Thoracic aorta (tissue), 2 donors: ENCODE measurements around the gene COG5. TPM values are rescaled to one million over a fixed set of nuclear protein-coding genes. Genes with fewer than 3 reads are reported as not detected.

Source experiments
- ATAC-seq: fragments of 150-250 bp; one replicate; pipeline ENCODE4 v1.8.0; 2017; ENCODE audit warnings: low read depth; ENCODE audit not compliant: insufficient number of reproducible peaks, low FRiP score
- DNase-seq: peaks from one replicate; pipeline ENCODE4 v3.0.0-alpha.2; 2020; ENCODE audit warnings: low spot score
- H3K27ac ChIP-seq, 2 donors: fragments of 200-600 bp; sonication (generic); 1 replicate in 1 of 2; 2 replicates in 1 of 2; pipeline ENCODE4 v1.5.1; 2016; ENCODE audit warnings: mild to moderate bottlenecking in 2 of 2, moderate library complexity in 2 of 2
- H3K27me3 ChIP-seq: fragments of 200-600 bp; sonication (generic); replicated peaks from 2 replicates; pipeline ENCODE4 v1.6.0; 2016; ENCODE audit warnings: mild to moderate bottlenecking; ENCODE audit not compliant: insufficient read depth
- H3K36me3 ChIP-seq: fragments of 200-600 bp; sonication (generic); one replicate; pipeline ENCODE4 v1.5.1; 2016
- H3K4me1 ChIP-seq, 2 donors: fragments of 200-600 bp; sonication (generic); 1 replicate in 1 of 2; 2 replicates in 1 of 2; pipeline versions ENCODE4 v1.5.1 to v1.6.0; 2016; ENCODE audit warnings: low read depth in 2 of 2, mild to moderate bottlenecking in 1 of 2; ENCODE audit not compliant: control insufficient read depth in 1 of 2
- H3K4me3 ChIP-seq: fragments of 200-600 bp; sonication (generic); 2 replicates; pipeline ENCODE4 v1.5.1; 2016; ENCODE audit warnings: mild to moderate bottlenecking
- H3K9me3 ChIP-seq: fragments of 200-600 bp; sonication (generic); 2 replicates; pipeline ENCODE4 v1.5.1; 2016
- CTCF ChIP-seq: fragments of 200-600 bp; sonication (generic); IDR thresholded peaks from one replicate; pipeline ENCODE4 v1.5.1; 2019; ENCODE audit warnings: antibody characterized with exemption
- total RNA-seq, 2 donors: library from RNA; depleted of rRNA; stranded (reverse); fragments of >200 nt; gene quantifications; one replicate each; pipeline versions ENCODE4 v1.1.0 to v1.2.3, GENCODE V29; 2016

The COG5 gene
- total RNA-seq, 2 donors from 2014 or later: 52.5 to 72.4 TPM

- ATAC-seq (no peak), DNase-seq (no peak)
- H3K4me3 ChIP-seq: no peak overlapping the region
Observed at GRCh38 chr7:107233981-107234380, 329.7 kb downstream of the COG5 start.

DNA sequence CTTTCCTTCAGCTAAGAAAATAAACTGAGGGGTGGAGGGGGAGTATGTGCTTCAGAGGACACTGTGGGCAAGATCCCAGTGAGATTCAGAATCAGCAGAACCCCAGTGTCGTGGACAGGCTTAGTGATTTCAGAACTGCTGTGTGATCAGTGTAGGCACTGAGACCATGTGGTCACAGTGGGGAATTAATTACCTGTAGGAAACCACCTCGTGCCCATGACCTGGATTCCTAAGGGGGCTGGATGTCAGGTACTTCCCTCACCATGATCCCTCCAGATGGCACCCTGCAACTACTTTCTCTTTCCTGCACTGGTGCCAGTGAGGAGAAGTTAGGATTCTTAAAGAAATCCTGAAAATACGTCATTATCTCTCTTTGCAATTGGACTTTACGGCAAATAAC lies 330.5 kb downstream of the COG5 start:
- H3K36me3 ChIP-seq: no peaks in the 10 kb centered on the region
- no peak for TF ChIP-seq CTCF
- no peak overlapping the region for H3K27ac ChIP-seq
- H3K9me3 ChIP-seq: no peaks in the 10 kb centered on the region
- no peaks in the 10 kb centered on the region for H3K4me1 ChIP-seq
- no peaks in the 10 kb centered on the region for H3K27me3 ChIP-seq
- ATAC-seq (no peak), DNase-seq (no peak)
- H3K4me3 ChIP-seq: no peak overlapping the region

More at GRCh38 chr7:107233981-107234380, 329.7 kb downstream of the COG5 start:
- H3K36me3 ChIP-seq: no peaks in the 10 kb centered on the region
- H3K27me3 ChIP-seq: no peaks in the 10 kb centered on the region
- no peak for TF ChIP-seq CTCF
- no peak overlapping the region for H3K27ac ChIP-seq
- no peaks in the 10 kb centered on the region for H3K9me3 ChIP-seq
- H3K4me1 ChIP-seq: no peaks in the 10 kb centered on the region

DNA sequence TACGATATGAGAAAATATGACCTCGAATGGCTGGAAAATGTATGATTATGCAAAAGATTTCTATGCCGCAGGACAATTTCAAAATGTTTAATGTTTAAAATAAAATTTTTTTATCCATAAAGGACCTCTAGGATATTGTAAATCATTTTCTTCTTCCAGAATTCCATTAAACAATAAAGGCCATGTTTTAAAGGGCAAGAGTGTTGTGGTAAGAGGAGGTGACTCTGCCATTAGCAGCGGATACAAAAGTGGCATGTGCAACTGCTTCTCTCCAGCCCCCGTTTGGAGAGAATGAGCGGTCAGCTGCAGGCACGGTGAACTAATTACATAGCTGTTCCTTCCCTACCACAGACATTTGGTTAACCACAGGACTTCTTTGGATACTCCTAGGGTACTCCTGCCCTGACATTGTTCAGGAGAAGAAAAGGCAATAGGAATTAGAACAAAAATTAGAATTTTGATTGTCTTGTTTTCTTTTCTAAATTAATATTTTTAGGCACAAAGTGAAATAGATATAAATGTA lies 331.1 kb downstream of the COG5 start:
- no peak for DNase-seq
- no peaks in the 10 kb centered on the region for H3K27me3 ChIP-seq
- H3K4me1 ChIP-seq: no peaks in the 10 kb centered on the region
- no peak overlapping the region for H3K4me3 ChIP-seq
- no peak for ATAC-seq
- no peaks in the 10 kb centered on the region for H3K9me3 ChIP-seq
- H3K27ac ChIP-seq: no peak overlapping the region
- no peak for TF ChIP-seq CTCF
- no peaks in the 10 kb centered on the region for H3K36me3 ChIP-seq

GRCh38 chr7:107230334-107230733 lies 333.4 kb downstream of the COG5 start:
- ATAC-seq (no peak), DNase-seq (no peak)
- no peaks in the 10 kb centered on the region for H3K4me1 ChIP-seq
- H3K27me3 ChIP-seq: no peaks in the 10 kb centered on the region
- TF ChIP-seq CTCF: no peak
- H3K4me3 ChIP-seq: no peak overlapping the region
- no peaks in the 10 kb centered on the region for H3K36me3 ChIP-seq
- no peaks in the 10 kb centered on the region for H3K9me3 ChIP-seq
- H3K27ac ChIP-seq: no peak overlapping the region

- Histone ChIP-seq H3K27me3 (no peaks in the 10 kb centered on the region), H3K4me1 (no peaks in the 10 kb centered on the region), H3K4me3 (no peak overlapping the region), H3K36me3 (no peaks in the 10 kb centered on the region), H3K27ac (no peak overlapping the region), H3K9me3 (no peaks in the 10 kb centered on the region)
- ATAC-seq (no peak), DNase-seq (no peak)
- TF ChIP-seq CTCF: no peak
Observed at GRCh38 chr7:107228291-107228690, 335.4 kb downstream of the COG5 start.
